ENCODE measurements around the gene NXPH4. TPM values are rescaled to one million over a fixed set of nuclear protein-coding genes. Genes with fewer than 3 reads are reported as not detected.
A peak's percentile ranks its signal among the peaks of the same experiment; 100 is the strongest.

NXPH4 gene
- total RNA-seq, 1 donor from 2014 or later: not detected

GRCh38 chr12:57192920-57193319 is 23.7 kb upstream of the NXPH4 start:
- Mint-ChIP-seq H3K36me3 (ENCODE audit: low read depth, unreplicated experiment) (peaks cover 29% of the 10 kb centered on the region), H3K27me3 (ENCODE audit: unreplicated experiment) (peaks cover 27% of the 10 kb centered on the region), H3K4me1 (ENCODE audit: unreplicated experiment) (peaks cover 3% of the 10 kb centered on the region), H3K27ac (ENCODE audit: unreplicated experiment) (no peak overlapping the region), H3K4me3 (ENCODE audit: unreplicated experiment) (no peak overlapping the region), H3K9me3 (ENCODE audit: unreplicated experiment) (no peaks in the 10 kb centered on the region)
- DNase-seq (ENCODE audit: low spot score): no peak
- TF ChIP-seq CTCF (IDR thresholded peaks at IDR 0.05; ENCODE audit: unreplicated experiment): no peak

GRCh38 chr12:57193706-57194245 is 22.8 kb upstream of the NXPH4 start:
- Mint-ChIP-seq H3K36me3 (ENCODE audit: low read depth, unreplicated experiment) (peaks cover 34% of the 10 kb centered on the region), H3K27me3 (ENCODE audit: unreplicated experiment) (peaks cover 25% of the 10 kb centered on the region), H3K27ac (ENCODE audit: unreplicated experiment) (no peak overlapping the region), H3K9me3 (ENCODE audit: unreplicated experiment) (no peaks in the 10 kb centered on the region), H3K4me3 (ENCODE audit: unreplicated experiment) (no peak overlapping the region), H3K4me1 (ENCODE audit: unreplicated experiment) (peaks cover 3% of the 10 kb centered on the region)
- no peak for TF ChIP-seq CTCF (IDR thresholded peaks at IDR 0.05; ENCODE audit: unreplicated experiment)
- no peak for DNase-seq (ENCODE audit: low spot score)

GRCh38 chr12:57194253-57194652 is 22.3 kb upstream of the NXPH4 start:
- Mint-ChIP-seq H3K27ac (ENCODE audit: unreplicated experiment) (no peak overlapping the region), H3K4me3 (ENCODE audit: unreplicated experiment) (no peak overlapping the region), H3K4me1 (ENCODE audit: unreplicated experiment) (peaks cover 3% of the 10 kb centered on the region), H3K9me3 (ENCODE audit: unreplicated experiment) (no peaks in the 10 kb centered on the region), H3K36me3 (ENCODE audit: low read depth, unreplicated experiment) (peaks cover 34% of the 10 kb centered on the region), H3K27me3 (ENCODE audit: unreplicated experiment) (peaks cover 25% of the 10 kb centered on the region)
- no peak for DNase-seq (ENCODE audit: low spot score)
- no peak for TF ChIP-seq CTCF (IDR thresholded peaks at IDR 0.05; ENCODE audit: unreplicated experiment)

GRCh38 chr12:57195186-57195585 is 21.4 kb upstream of the NXPH4 start:
- H3K27ac Mint-ChIP-seq (ENCODE audit: unreplicated experiment): no peak overlapping the region
- no peaks in the 10 kb centered on the region for H3K9me3 Mint-ChIP-seq (ENCODE audit: unreplicated experiment)
- H3K4me3 Mint-ChIP-seq (ENCODE audit: unreplicated experiment): no peak overlapping the region
- no peak for TF ChIP-seq CTCF (IDR thresholded peaks at IDR 0.05; ENCODE audit: unreplicated experiment)
- DNase-seq (ENCODE audit: low spot score): no peak
- H3K36me3 Mint-ChIP-seq (ENCODE audit: low read depth, unreplicated experiment): peaks cover 32% of the 10 kb centered on the region
- peaks cover 3% of the 10 kb centered on the region for H3K4me1 Mint-ChIP-seq (ENCODE audit: unreplicated experiment)
- peaks cover 22% of the 10 kb centered on the region for H3K27me3 Mint-ChIP-seq (ENCODE audit: unreplicated experiment)

- DNase-seq (ENCODE audit: low spot score): no peak
- H3K27me3 Mint-ChIP-seq (ENCODE audit: unreplicated experiment): peaks cover 22% of the 10 kb centered on the region
- peaks cover 32% of the 10 kb centered on the region for H3K36me3 Mint-ChIP-seq (ENCODE audit: low read depth, unreplicated experiment)
- peak overlapping the region; percentile 46 for H3K27ac Mint-ChIP-seq (ENCODE audit: unreplicated experiment)
- H3K4me1 Mint-ChIP-seq (ENCODE audit: unreplicated experiment): peaks cover 3% of the 10 kb centered on the region
- no peaks in the 10 kb centered on the region for H3K9me3 Mint-ChIP-seq (ENCODE audit: unreplicated experiment)
- no peak for TF ChIP-seq CTCF (IDR thresholded peaks at IDR 0.05; ENCODE audit: unreplicated experiment)
- no peak overlapping the region for H3K4me3 Mint-ChIP-seq (ENCODE audit: unreplicated experiment)
Observed at GRCh38 chr12:57195611-57196371, 20.8 kb upstream of the NXPH4 start.

Measured in endothelial cell (in vitro differentiated cells).